Measurements from ENCODE around the gene CEP85L. TPM values are rescaled to one million over a fixed set of nuclear protein-coding genes. Genes with fewer than 3 reads are reported as not detected.

Gene CEP85L
- total RNA-seq, 2 donors from 2014 or later: 4.5 to 6.8 TPM

- no peak for DNase-seq (ENCODE audit: low spot score)
- Histone ChIP-seq H3K4me3 (no peak overlapping the region), H3K27ac (no peak overlapping the region), H3K9me3 (no peaks in the 10 kb centered on the region), H3K36me3 (peaks cover 10% of the 10 kb centered on the region), H3K27me3 (no peaks in the 10 kb centered on the region), H3K4me1 (no peaks in the 10 kb centered on the region)
- no peak for TF ChIP-seq CTCF (IDR thresholded peaks at IDR 0.05)
These were observed 181.9 kb downstream of the CEP85L start for GRCh38 chr6:118469468-118469867.

DNA sequence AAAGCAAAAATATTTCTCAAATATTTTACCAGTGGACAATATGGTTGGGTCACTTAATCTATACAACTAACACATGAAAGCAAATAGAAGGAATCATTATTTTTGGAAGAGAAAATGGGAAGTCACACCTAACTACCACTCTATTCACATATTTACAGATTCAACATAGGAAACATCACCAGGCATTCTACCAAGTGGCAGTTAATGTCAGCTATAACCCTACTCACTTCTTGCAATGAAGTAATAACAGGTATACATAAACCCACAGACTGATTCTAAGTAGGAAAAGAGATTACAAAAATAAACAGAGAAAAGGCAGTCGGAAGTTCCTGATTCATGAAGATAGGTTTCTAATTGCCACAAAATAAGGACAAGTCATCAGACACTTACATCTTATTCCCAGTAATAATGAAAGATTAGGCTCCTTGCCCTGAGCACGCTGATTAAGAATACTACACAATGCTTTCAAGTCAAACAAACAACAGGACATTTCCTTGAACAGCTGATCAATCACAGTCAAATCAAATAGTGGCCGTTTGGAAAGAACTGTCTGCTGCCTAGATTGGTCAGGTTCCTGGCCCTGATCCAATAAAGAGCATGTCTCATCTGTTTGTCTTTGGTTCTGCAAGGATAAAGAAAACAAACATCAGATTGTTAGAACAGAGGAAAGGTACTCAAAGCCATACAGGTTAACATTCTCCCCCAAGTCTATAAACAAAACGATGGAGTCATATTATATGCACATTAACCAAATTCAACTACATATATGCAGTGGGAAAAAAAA is 182.5 kb downstream of the CEP85L start:
- Histone ChIP-seq H3K4me3 (no peak overlapping the region), H3K27me3 (no peaks in the 10 kb centered on the region), H3K9me3 (no peaks in the 10 kb centered on the region), H3K4me1 (no peaks in the 10 kb centered on the region), H3K36me3 (peaks cover 10% of the 10 kb centered on the region), H3K27ac (peak overlapping the region in 1 of 2 donors; percentile 17)
- no peak for DNase-seq (ENCODE audit: low spot score)
- TF ChIP-seq CTCF (IDR thresholded peaks at IDR 0.05): no peak

DNA sequence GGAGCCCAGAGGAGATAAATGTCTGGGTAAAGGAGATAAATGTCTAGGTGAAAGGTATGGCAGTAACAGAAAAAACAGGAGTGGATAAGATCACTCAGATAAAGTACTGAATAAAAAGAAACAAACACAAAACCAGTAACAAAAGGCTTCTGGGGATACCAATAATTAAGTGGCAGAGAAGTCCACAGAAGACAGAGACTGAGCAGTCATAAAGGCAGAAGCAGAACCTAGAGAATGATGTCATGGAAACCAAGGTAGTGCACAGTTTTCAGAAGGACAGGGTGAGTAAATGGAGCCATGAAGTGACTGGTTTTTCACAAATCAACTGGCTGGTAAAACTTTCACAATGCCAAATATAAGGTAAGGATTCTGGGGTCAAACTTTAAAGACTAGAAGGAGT is 184.2 kb downstream of the CEP85L start:
- Histone ChIP-seq H3K4me1 (no peaks in the 10 kb centered on the region), H3K36me3 (peaks cover 10% of the 10 kb centered on the region), H3K4me3 (no peak overlapping the region), H3K9me3 (no peaks in the 10 kb centered on the region), H3K27ac (no peak overlapping the region), H3K27me3 (no peaks in the 10 kb centered on the region)
- TF ChIP-seq CTCF (IDR thresholded peaks at IDR 0.05): no peak
- DNase-seq (ENCODE audit: low spot score): no peak

- Histone ChIP-seq H3K27me3 (no peaks in the 10 kb centered on the region), H3K36me3 (peaks cover 10% of the 10 kb centered on the region), H3K9me3 (no peaks in the 10 kb centered on the region), H3K4me1 (no peaks in the 10 kb centered on the region), H3K27ac (peak overlapping the region in 1 of 2 donors; percentile 65), H3K4me3 (no peak overlapping the region)
- DNase-seq (ENCODE audit: low spot score): no peak
- TF ChIP-seq CTCF (IDR thresholded peaks at IDR 0.05): no peak
These were observed 186.8 kb downstream of the CEP85L start for GRCh38 chr6:118464620-118465019.

- Histone ChIP-seq H3K36me3 (no peaks in the 10 kb centered on the region), H3K27ac (peak overlapping the region in 1 of 2 donors; percentile 65), H3K4me1 (no peaks in the 10 kb centered on the region), H3K4me3 (no peak overlapping the region), H3K27me3 (no peaks in the 10 kb centered on the region), H3K9me3 (no peaks in the 10 kb centered on the region)
- DNase-seq (ENCODE audit: low spot score): no peak
- TF ChIP-seq CTCF (IDR thresholded peaks at IDR 0.05): no peak
These were observed 190.4 kb downstream of the CEP85L start for GRCh38 chr6:118460958-118461470.
